ES-I3 (cell line): ENCODE results near the gene HTRA2.

Experiments used
- H3K36me3 ChIP-seq: 2 replicates; pipeline ENCODE4 v1.6.1; 2013; ENCODE audit warnings: mild to moderate bottlenecking, low read length, control low read depth, moderate library complexity; ENCODE audit not compliant: insufficient read depth
- H3K4me1 ChIP-seq: 2 replicates; pipeline ENCODE4 v1.6.1; 2013; ENCODE audit warnings: mild to moderate bottlenecking, control low read depth, low read length; ENCODE audit not compliant: insufficient read depth
- H3K9ac ChIP-seq: 2 replicates; pipeline ENCODE4 v1.6.1; 2013; ENCODE audit warnings: low read depth, mild to moderate bottlenecking, low read length, moderate library complexity
- H3K9me3 ChIP-seq: 2 replicates; pipeline ENCODE4 v1.6.1; 2013; ENCODE audit warnings: mild to moderate bottlenecking, low read length, moderate library complexity; ENCODE audit not compliant: control insufficient read depth, insufficient read depth

HTRA2 gene

GRCh38 chr2:74505448-74506246 is 24.1 kb upstream of the HTRA2 start:
- Histone ChIP-seq H3K9ac (no peak overlapping the region), H3K4me1 (peaks cover 4% of the 10 kb centered on the region), H3K36me3 (0 out of 2 replicates have a peak, but pooled peaks cover 5% of the 10 kb centered on the region), H3K9me3 (no peaks in the 10 kb centered on the region)

GRCh38 chr2:74507145-74507925 is 22.4 kb upstream of the HTRA2 start, which contains the start of gene PCGF1:
Gene PCGF1, minus strand, starts transcription at chr2:74507695. Its CDS starts 27 bp downstream, at chr2:74507668.
- Histone ChIP-seq H3K36me3 (0 out of 2 replicates have a peak, but pooled peaks cover 5% of the 10 kb centered on the region), H3K9me3 (no peaks in the 10 kb centered on the region), H3K9ac (peak within 1 kb of the TSS; percentile 83), H3K4me1 (no peaks in the 10 kb centered on the region; the same call in 1 of the 2 replicates)

DNA sequence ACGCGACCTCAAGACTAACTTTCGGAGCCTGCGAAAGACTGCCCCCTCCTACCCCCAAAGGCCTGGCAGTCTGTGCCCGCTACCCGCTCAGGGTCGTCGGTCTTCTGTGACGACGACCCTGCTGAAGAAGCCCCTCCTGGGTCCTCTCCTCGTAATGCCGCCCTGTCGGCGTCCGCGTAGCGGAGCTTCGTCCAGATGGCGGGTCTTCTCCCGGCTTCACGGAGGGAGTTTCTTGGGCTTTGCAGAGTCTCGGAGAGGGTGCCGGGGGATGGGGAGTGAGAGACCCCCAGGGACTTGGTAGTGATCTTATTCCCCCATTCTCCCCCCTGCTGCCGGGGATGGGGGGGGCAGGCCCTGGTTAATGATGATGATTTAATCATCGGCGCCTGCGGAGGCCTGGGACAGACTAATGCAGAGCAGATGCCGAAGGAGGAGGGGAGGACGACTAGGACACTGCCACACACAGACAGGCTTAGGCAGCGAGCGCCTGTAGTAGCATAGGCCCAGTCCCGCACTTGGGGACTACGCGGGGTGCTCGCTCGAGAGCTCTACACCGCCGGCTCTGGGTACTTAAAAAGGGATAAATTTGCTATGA is 21.7 kb upstream of the HTRA2 start:
- 0 out of 2 replicates have a peak, but pooled peaks cover 5% of the 10 kb centered on the region for H3K36me3 ChIP-seq
- H3K9ac ChIP-seq, result peak overlapping the region; percentile 83
- no peaks in the 10 kb centered on the region; the same call in 1 of the 2 replicates for H3K4me1 ChIP-seq
- H3K9me3 ChIP-seq, result no peaks in the 10 kb centered on the region

GRCh38 chr2:74510272-74510671 is 19.5 kb upstream of the HTRA2 start:
- 0 out of 2 replicates have a peak, but pooled peaks cover 5% of the 10 kb centered on the region for H3K36me3 ChIP-seq
- H3K9ac ChIP-seq, result no peak overlapping the region
- H3K9me3 ChIP-seq, result no peaks in the 10 kb centered on the region
- H3K4me1 ChIP-seq, result no peaks in the 10 kb centered on the region; the same call in none of the 2 replicates

DNA sequence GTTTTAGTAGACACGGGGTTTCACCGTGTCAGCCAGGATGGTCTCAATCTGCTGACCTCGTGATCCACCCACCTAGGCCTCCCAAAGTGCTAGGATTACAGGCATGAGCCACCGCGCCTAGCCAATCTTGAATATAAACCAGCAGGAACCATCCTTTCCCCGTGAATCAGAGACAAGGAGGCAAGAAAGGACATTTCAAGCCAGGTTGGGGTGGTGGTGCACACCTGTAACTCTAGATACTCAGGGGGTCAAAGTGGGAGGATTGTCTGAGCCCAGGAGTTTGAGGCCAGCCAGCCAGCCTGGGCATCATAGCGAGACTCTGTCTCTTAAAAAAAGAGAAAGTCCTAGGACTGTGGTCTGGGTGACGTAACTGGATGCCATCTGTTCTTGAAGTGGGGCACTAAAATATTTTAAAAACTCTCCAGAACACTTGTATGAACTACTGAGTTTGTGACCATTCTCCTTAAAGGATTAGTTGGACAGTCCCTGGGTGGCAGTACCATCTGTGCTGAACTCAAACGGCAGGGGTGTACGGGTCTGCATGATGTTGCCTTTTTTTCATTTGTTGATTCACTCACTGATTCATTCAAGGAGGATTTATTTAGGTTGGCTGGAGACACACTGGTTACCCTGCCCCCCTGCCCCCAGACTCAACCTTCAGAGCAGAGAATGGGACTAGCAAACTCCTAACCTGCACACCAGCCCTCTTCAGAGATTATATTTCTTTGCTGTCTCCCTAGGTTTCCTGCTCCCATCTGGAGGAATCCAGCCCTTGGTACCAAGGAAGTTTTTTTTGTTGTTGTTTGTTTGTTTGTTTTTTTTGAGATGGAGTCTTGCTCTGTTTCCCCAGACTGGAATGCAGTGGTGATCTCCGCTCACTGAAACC is 18.4 kb upstream of the HTRA2 start:
- no peaks in the 10 kb centered on the region for H3K36me3 ChIP-seq
- no peaks in the 10 kb centered on the region; the same call in none of the 2 replicates for H3K4me1 ChIP-seq
- H3K9ac ChIP-seq, result no peak overlapping the region
- H3K9me3 ChIP-seq, result no peaks in the 10 kb centered on the region

- H3K9ac ChIP-seq, result peak overlapping the region; percentile 37; the same call in 1 of the 2 replicates
- no peaks in the 10 kb centered on the region; the same call in none of the 2 replicates for H3K4me1 ChIP-seq
- peaks cover 6% of the 10 kb centered on the region; the same call in 1 of the 2 replicates for H3K9me3 ChIP-seq
- no peaks in the 10 kb centered on the region for H3K36me3 ChIP-seq
Measured at GRCh38 chr2:74512744-74513604, 16.8 kb upstream of the HTRA2 start.

GRCh38 chr2:74513605-74514367 is 15.9 kb upstream of the HTRA2 start:
- Histone ChIP-seq H3K9me3 (peaks cover 6% of the 10 kb centered on the region; the same call in 1 of the 2 replicates), H3K9ac (peak overlapping the region; percentile 37; the same call in 1 of the 2 replicates), H3K36me3 (no peaks in the 10 kb centered on the region), H3K4me1 (no peaks in the 10 kb centered on the region; the same call in none of the 2 replicates)

GRCh38 chr2:74514368-74515270 is 15.1 kb upstream of the HTRA2 start, which contains the start of gene TLX2:
Gene TLX2, plus strand, starts transcription at chr2:74514450. Its CDS starts 357 bp downstream, at chr2:74514807.
- Histone ChIP-seq H3K9ac (peak within 1 kb of the TSS; percentile 37; the same call in 1 of the 2 replicates), H3K36me3 (no peaks in the 10 kb centered on the region), H3K4me1 (no peaks in the 10 kb centered on the region; the same call in 1 of the 2 replicates), H3K9me3 (peaks cover 6% of the 10 kb centered on the region; the same call in 1 of the 2 replicates)

DNA sequence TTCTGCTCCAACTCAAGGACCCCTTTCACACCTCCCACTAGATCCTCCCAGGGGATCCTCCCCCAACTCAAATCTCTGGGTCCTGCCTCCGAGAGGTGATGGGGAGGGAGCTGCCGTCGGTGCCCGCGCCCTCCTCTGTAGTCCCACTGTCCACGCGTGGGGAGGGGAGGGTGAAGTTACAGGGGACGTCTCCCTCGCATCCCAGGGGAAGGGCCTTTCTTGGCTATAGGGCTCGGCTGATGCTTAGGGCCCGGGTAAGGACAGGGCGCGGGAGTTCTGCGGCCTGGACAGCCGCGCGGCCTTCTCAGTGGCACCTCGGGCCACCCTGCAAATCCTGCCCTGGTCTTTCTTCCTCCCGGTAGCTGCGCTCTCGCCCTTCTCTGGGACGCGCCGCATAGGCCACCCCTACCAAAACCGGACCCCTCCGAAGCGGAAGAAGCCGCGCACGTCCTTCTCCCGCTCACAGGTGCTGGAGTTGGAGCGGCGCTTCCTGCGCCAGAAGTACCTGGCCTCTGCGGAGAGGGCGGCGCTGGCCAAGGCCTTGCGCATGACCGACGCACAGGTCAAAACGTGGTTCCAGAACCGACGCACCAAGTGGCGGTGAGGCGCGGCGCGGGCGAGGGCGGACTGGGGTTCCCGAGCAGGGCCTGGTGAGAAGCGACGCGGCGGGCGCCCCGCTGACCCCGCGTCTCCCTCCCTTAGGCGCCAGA is 14.3 kb upstream of the HTRA2 start:
- Histone ChIP-seq H3K4me1 (no peaks in the 10 kb centered on the region; the same call in 1 of the 2 replicates), H3K9me3 (peaks cover 6% of the 10 kb centered on the region; the same call in 1 of the 2 replicates), H3K9ac (peak overlapping the region; percentile 37; the same call in 1 of the 2 replicates), H3K36me3 (no peaks in the 10 kb centered on the region)

DNA sequence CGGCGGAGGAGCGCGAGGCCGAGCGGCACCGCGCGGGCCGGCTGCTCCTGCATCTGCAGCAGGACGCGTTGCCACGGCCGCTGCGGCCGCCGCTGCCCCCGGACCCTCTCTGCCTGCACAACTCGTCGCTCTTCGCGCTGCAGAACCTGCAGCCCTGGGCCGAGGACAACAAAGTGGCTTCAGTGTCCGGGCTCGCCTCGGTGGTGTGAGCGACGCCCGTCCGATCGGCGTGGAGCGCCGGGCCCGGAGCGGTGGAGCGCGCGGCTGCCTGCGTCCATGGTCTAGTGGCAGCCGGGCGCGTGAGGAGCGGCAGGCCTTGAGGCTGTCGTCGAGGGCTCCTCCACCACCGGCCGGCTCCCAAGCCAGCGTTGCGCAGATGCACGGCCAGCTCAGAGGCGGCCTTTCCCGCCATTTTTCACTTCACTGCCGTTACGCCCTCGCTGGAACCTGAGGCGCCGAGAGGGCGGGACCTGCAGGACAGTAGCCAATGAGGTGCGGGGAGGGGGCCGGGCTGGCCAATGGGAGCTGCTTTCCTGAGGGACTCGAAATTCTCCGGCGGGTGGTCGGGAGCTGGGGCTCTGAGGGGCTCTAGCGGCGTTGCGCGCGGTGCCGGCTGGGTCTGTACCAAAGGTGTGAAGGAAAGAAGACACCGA is 13.6 kb upstream of the HTRA2 start:
- Histone ChIP-seq H3K9ac (peak overlapping the region; percentile 37; the same call in 1 of the 2 replicates), H3K9me3 (peaks cover 6% of the 10 kb centered on the region; the same call in 1 of the 2 replicates), H3K4me1 (no peaks in the 10 kb centered on the region; the same call in 1 of the 2 replicates), H3K36me3 (no peaks in the 10 kb centered on the region)
